HFF-Myc (cell line): ENCODE data around the gene SDK2.

ENCODE experiments used
- DNase-seq: peaks from one replicate; pipeline ENCODE4 v3.0.0-alpha.2; 2011; ENCODE audit warnings: low read depth; ENCODE audit errors: extremely low read depth
- H3K4me3 ChIP-seq: replicated peaks from 2 replicates; pipeline ENCODE4 v1.5.1; 2011; ENCODE audit warnings: low read depth, mild to moderate bottlenecking, control low read depth, low read length
- TF ChIP-seq, protein P1 (sequence below): IDR thresholded peaks from 2 replicates; pipeline ENCODE4 v1.5.1; 2012; ENCODE audit warnings: mild to moderate bottlenecking, low read depth, low read length, control low read depth; ENCODE audit errors: missing control alignments

Gene SDK2

GRCh38 chr17:73389411-73389810, 254.8 kb downstream of the SDK2 start:
- TF ChIP-seq, protein P1, sequence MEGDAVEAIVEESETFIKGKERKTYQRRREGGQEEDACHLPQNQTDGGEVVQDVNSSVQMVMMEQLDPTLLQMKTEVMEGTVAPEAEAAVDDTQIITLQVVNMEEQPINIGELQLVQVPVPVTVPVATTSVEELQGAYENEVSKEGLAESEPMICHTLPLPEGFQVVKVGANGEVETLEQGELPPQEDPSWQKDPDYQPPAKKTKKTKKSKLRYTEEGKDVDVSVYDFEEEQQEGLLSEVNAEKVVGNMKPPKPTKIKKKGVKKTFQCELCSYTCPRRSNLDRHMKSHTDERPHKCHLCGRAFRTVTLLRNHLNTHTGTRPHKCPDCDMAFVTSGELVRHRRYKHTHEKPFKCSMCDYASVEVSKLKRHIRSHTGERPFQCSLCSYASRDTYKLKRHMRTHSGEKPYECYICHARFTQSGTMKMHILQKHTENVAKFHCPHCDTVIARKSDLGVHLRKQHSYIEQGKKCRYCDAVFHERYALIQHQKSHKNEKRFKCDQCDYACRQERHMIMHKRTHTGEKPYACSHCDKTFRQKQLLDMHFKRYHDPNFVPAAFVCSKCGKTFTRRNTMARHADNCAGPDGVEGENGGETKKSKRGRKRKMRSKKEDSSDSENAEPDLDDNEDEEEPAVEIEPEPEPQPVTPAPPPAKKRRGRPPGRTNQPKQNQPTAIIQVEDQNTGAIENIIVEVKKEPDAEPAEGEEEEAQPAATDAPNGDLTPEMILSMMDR, result no peak
- H3K4me3 ChIP-seq, result no peak overlapping the region
- no peak for DNase-seq

DNA sequence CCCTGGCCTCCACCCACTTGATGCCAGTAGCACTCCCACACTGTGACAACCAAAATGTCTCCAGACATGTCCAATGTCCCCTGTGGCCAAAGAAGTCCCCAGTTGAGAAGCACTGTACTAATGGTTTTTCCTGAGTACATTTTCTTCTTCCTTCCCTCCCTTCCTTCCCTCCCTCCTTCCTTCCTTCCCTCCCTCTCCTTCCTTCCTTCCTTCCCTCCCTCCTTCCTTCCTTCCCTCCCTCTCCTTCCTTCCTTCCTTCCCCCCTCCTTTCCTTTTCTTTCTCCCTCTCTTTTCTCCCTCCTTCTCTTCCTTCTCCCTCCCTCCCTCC, 255.7 kb downstream of the SDK2 start:
- H3K4me3 ChIP-seq, result no peak overlapping the region
- TF ChIP-seq, protein P1, result no peak
- no peak for DNase-seq

DNA sequence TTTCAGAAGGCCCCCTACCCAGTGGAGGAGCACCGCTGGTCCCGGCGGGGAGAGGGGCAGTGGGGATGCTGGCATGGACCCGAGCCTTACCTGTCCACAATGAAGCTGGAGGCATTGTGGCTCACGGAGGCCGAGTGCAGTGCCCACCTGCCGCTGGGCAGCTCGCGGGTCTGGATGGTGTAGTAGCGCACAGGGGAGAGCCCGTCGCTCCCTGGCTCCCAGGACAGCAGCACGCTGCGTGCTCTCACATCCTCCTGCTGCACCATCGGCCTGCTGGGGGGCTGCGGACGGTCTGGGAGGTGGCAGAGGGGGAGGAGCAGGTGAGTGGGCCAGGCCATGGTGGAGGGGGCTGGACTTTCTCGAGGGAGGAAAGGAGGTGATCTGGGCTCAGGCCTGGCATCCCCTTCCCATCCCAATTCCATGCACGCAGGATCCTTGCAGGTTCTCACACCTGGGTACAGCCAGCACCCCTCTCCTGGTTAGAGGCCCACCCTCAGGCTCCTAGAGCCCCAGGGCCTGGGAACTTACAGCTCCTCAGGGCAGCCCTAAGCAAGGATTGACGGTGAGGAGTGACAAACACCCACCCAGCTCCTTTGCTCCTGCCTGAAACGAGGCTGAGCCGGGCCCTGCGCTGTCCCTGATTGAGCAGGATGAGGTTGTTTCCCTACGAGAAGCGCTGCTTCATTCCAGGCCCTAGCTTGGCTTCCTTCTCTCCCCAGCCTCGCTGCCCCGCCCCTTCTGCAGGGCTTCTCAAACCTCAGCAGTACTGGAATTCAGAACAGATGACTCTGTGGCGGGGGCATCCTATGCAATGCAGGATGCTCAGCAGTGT, 256.3 kb downstream of the SDK2 start:
- H3K4me3 ChIP-seq, result no peak overlapping the region
- TF ChIP-seq, protein P1, result no peak
- no peak for DNase-seq

DNA sequence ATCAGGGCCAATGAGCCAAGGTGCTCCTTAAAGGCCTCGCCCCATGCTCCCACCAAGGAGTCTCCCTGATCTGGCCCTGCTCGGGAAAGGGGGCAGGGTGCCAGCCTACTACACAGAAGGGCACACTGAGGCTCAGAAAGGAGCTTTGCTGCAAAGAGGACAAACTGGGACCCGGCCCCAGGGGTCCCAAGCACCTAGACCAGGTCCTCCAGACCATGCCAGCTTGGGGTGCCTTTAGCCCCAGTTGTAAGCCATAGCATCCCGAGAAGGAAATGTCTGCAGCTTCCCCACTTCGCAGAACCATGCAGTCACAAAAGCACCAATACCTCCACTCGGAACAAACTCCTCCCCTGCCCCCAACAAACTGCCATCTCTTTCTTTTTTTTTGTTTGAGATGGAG, 257.7 kb downstream of the SDK2 start:
- TF ChIP-seq, protein P1, result no peak
- no peak overlapping the region for H3K4me3 ChIP-seq
- DNase-seq, result no peak

- TF ChIP-seq, protein P1, result no peak
- no peak overlapping the region for H3K4me3 ChIP-seq
Measured at GRCh38 chr17:73384926-73385325, 259.3 kb downstream of the SDK2 start.

GRCh38 chr17:73380439-73381106, 263.7 kb downstream of the SDK2 start:
- no peak overlapping the region for H3K4me3 ChIP-seq
- TF ChIP-seq, protein P1, result no peak
- DNase-seq, result no peak

More at GRCh38 chr17:73384926-73385325, 259.3 kb downstream of the SDK2 start:
- no peak for DNase-seq
